K562 (cell line): ENCODE results near the gene ELFN2. TPM values are rescaled to one million over a fixed set of nuclear protein-coding genes. Genes with fewer than 3 reads are reported as not detected.

Source experiments
- ATAC-seq: fragments of 200-7000 bp; cut with Tn5 transposase; 3 replicates; pipeline ENCODE4 v1.9.1; 2020; ENCODE audit warnings: moderate library complexity
- BruUV-seq: library from RNA; stranded (reverse); fragments of 400-500 nt; replicated peaks from 2 replicates; lab custom pipeline; 2021; lab: Mats Ljungman, UMichigan
- CTCF ChIA-PET: fragments of 300-600 bp; formaldehyde crosslinking; extraction: SDS; loops from one replicate; lab custom pipeline; 2021; ENCODE audit warnings: low intra/inter-chr PET ratio; lab: Yijun Ruan, JAX
- POLR2A ChIA-PET: fragments of 300-600, 350-650 bp; sonication (Branson Sonifier 250); formaldehyde crosslinking; extraction: SDS; loops from one replicate; lab custom pipeline; 2021; ENCODE audit warnings: antibody characterized with exemption, inconsistent platforms; lab: Yijun Ruan, JAX
- DNase-seq, 4 experiments: peaks; one replicate each; pipeline versions ENCODE4 v3.0.0 to v3.0.0-alpha.2; 2011 to 2018; ENCODE audit warnings: low spot score in 3 of 4, mixed read lengths in 3 of 4; ENCODE audit errors: extremely low read depth in 1 of 4
- FAIRE-seq: peaks from 2 replicates; lab custom pipeline; 2011; peaks lifted over from hg19 to GRCh38; lab: Jason Lieb, UNC
- H2AFZ ChIP-seq: 2 replicates; pipeline ENCODE4 v1.6.0; 2011; ENCODE audit warnings: low read depth, low read length, control low read depth, inconsistent platforms
- H3K27ac ChIP-seq: fragments of 200-600 bp; 3 replicates; pipeline ENCODE4 v1.8.0; 2011; ENCODE audit warnings: low read depth, mild to moderate bottlenecking, control low read depth, inconsistent platforms, low read length, moderate library complexity, mixed read lengths; ENCODE audit errors: extremely low read depth
- H3K27me3 ChIP-seq, 2 experiments: fragments of 300-600 bp in 1 of 2; 2 replicates in 1 of 2; 3 replicates in 1 of 2; pipeline versions ENCODE4 v1.6.0 to v1.8.0; 2011; ENCODE audit warnings: inconsistent platforms in 2 of 2, low read length in 2 of 2, mild to moderate bottlenecking in 1 of 2, mixed read lengths in 1 of 2, moderate library complexity in 1 of 2; ENCODE audit not compliant: control insufficient read depth in 2 of 2, insufficient read depth in 2 of 2
- H3K36me3 ChIP-seq: fragments of 300-600 bp; 3 replicates; pipeline ENCODE4 v1.8.0; 2011; ENCODE audit warnings: mild to moderate bottlenecking, low read length, inconsistent platforms; ENCODE audit not compliant: control insufficient read depth, insufficient read depth
- H3K4me1 ChIP-seq, 2 experiments: fragments of 200-600 bp in 1 of 2; replicated peaks in 1 of 2; 2 replicates in 1 of 2; 3 replicates in 1 of 2; pipeline versions ENCODE4 v1.5.1 to v1.8.0; 2011; ENCODE audit warnings: inconsistent platforms in 2 of 2, low read length in 2 of 2, mild to moderate bottlenecking in 1 of 2, mixed read lengths in 1 of 2, moderate library complexity in 1 of 2; ENCODE audit not compliant: control insufficient read depth in 2 of 2, insufficient read depth in 2 of 2
- H3K4me2 ChIP-seq: 2 replicates; pipeline ENCODE4 v1.6.1; 2011; ENCODE audit warnings: low read length, control low read depth, inconsistent platforms, mixed read lengths; ENCODE audit not compliant: insufficient read depth
- H3K4me3 ChIP-seq: fragments of 200-600 bp; sonication (generic), shearing (Covaris generic); 2 replicates; pipeline ENCODE4 v1.5.1; 2016; ENCODE audit warnings: control low read depth, inconsistent platforms
- H3K79me2 ChIP-seq: fragments of 200-600 bp; 3 replicates; pipeline ENCODE4 v1.8.0; 2011; ENCODE audit warnings: low read length, inconsistent platforms; ENCODE audit not compliant: control insufficient read depth, insufficient read depth
- H3K9ac ChIP-seq, 2 experiments: 2 replicates each; pipeline versions ENCODE4 v1.6.0 to v1.6.1; 2011; ENCODE audit warnings: low read depth in 2 of 2, low read length in 2 of 2, control low read depth in 1 of 2, inconsistent platforms in 1 of 2, mild to moderate bottlenecking in 1 of 2, mixed read lengths in 1 of 2; ENCODE audit not compliant: insufficient read depth in 1 of 2
- H3K9me1 ChIP-seq: one replicate; pipeline ENCODE4 v1.6.0; 2011; ENCODE audit warnings: inconsistent platforms, mild to moderate bottlenecking, low read length, moderate library complexity; ENCODE audit not compliant: control insufficient read depth, insufficient read depth
- H3K9me3 ChIP-seq: replicated peaks from 2 replicates; pipeline ENCODE4 v1.5.1; 2011; ENCODE audit warnings: low read depth, low read length, inconsistent platforms; ENCODE audit not compliant: control insufficient read depth, insufficient read depth
- H4K20me1 ChIP-seq: replicated peaks from 2 replicates; pipeline ENCODE4 v1.6.1; 2011; ENCODE audit warnings: low read length, inconsistent platforms, mixed read lengths; ENCODE audit not compliant: control insufficient read depth, insufficient read depth
- BDP1 ChIP-seq: IDR thresholded peaks from 3 replicates; pipeline ENCODE4 v1.6.1; 2011; ENCODE audit not compliant: insufficient read length, insufficient read depth
- E2F8 ChIP-seq: fragments of 450-650 bp; IDR thresholded peaks from 2 replicates; pipeline ENCODE4 v1.7.1; 2018; ENCODE audit warnings: mild to moderate bottlenecking, low read depth; ENCODE audit not compliant: partially characterized antibody
- ELF1 ChIP-seq: fragments of 200-800 bp; sonication (Bioruptor generic); IDR thresholded peaks from 2 replicates; pipeline ENCODE4 v1.6.1; 2016; ENCODE audit warnings: missing genetic modification characterization, missing compliant biosample characterization
- ERF ChIP-seq: fragments of 450-650 bp; formaldehyde crosslinking; IDR thresholded peaks from 2 replicates; pipeline ENCODE4 v1.4.0; 2020; ENCODE audit warnings: mild to moderate bottlenecking, mixed read lengths
- FIP1L1 ChIP-seq: fragments of 200-400 bp; formaldehyde crosslinking; IDR thresholded peaks from 2 replicates; pipeline ENCODE4 v1.6.1; 2018; ENCODE audit warnings: mild to moderate bottlenecking, low read depth, low read length; ENCODE audit not compliant: poor library complexity, severe bottlenecking
- HNRNPUL1 ChIP-seq: fragments of 200-400 bp; formaldehyde crosslinking; IDR thresholded peaks from 2 replicates; pipeline ENCODE4 v1.6.1; 2017; ENCODE audit warnings: low read length
- PHTF2 ChIP-seq: fragments of 250-450 bp; sonication (Bioruptor Pico); IDR thresholded peaks from 2 replicates; pipeline ENCODE4 v1.5.0; 2021; ENCODE audit warnings: mild to moderate bottlenecking
- PTRF ChIP-seq: fragments of 450-650 bp; IDR thresholded peaks from 2 replicates; pipeline ENCODE4 v1.6.1; 2016; ENCODE audit warnings: mild to moderate bottlenecking, missing genetic modification characterization, missing compliant biosample characterization
- ZBTB43 ChIP-seq: sonication (generic); formaldehyde crosslinking; IDR thresholded peaks from 2 replicates; pipeline ENCODE4 v1.8.0; 2023; ENCODE audit warnings: mild to moderate bottlenecking, missing genetic modification reagents
- ZFP1 ChIP-seq: fragments of 450-650 bp; formaldehyde crosslinking; IDR thresholded peaks from 2 replicates; pipeline ENCODE4 v1.4.0; 2020; ENCODE audit warnings: mild to moderate bottlenecking, mixed read lengths
- WGBS: fragments of 100-300 bp; shearing (Covaris generic); methylation state at CpG from one replicate; pipeline ENCODE4 v1.1.6; 2016; ENCODE audit warnings: low coverage, mixed read lengths; ENCODE audit not compliant: insufficient coverage; ENCODE audit errors: missing lambda C conversion rate; 5-methylcytosine and 5-hydroxymethylcytosine counted together
- in situ Hi-C: fragments of 300-500 bp; cut with MboI; formaldehyde crosslinking; loops from 4 replicates; pipeline ENCODE4 v1.15.0; 2018; ENCODE audit warnings: inconsistent platforms, mixed read lengths
- intact Hi-C: fragments of 100-400 bp; cut with micrococcal nuclease; formaldehyde crosslinking; loops from 2 replicates; pipeline ENCODE4 v1.14.2; 2022
- polyA plus RNA-seq, 8 experiments: library from polyadenylated mRNA; depleted of rRNA in 4 of 8; stranded (reverse) in 5 of 8; unstranded in 3 of 8; fragments of >200 nt; fragmentation: Nextera tagmentation in 2 of 8; fragmentation: Illumina TruSeq in 1 of 8; extraction: Ambion mirVana in 2 of 8; extraction: Trizol in 1 of 8; gene quantifications; 2 replicates each; pipeline versions ENCODE4 v1.2.1 to v1.2.3, GENCODE V29; 2011 to 2014; ENCODE audit warnings: inconsistent platforms in 1 of 8, missing spikeins in 1 of 8
- total RNA-seq, 7 experiments: library from RNA; depleted of rRNA in 6 of 7; stranded (reverse); fragments of >200 nt in 6 of 7; fragmentation: Illumina TruSeq in 2 of 7; extraction: Trizol in 2 of 7; gene quantifications; 2 replicates each; pipeline versions ENCODE4 v1.2.1 to v1.2.3, GENCODE V29; 2011 to 2021; ENCODE audit warnings: low replicate concordance in 1 of 7

The ELFN2 gene
- total and polyA plus RNA-seq, 9 of the 15 experiments (the other 6 are each of a cell fraction or from before 2014, with no cell fraction given), result not detected

GRCh38 chr22:37379085-37379484 is 48.2 kb downstream of the ELFN2 start:
- H3K4me1 ChIP-seq, result peaks cover 0 to 3% of the 10 kb centered on the region in 2 experiments; a peak in 1 of 5 replicates

GRCh38 chr22:37378642-37379058 is 48.6 kb downstream of the ELFN2 start:
- DNase-seq (no peak), ATAC-seq (no peak), FAIRE-seq (no peak)
- no peak overlapping the region for H3K4me2 ChIP-seq
- no peak overlapping the region for H3K27ac ChIP-seq
- H3K4me3 ChIP-seq, result no peak overlapping the region
- no TSS peak for BruUV-seq
- intact Hi-C loops (no loop called here), in situ Hi-C loops (no loop called here)
- ChIA-PET CTCF (no interaction called here), POLR2A (no interaction called here)
- H3K36me3 ChIP-seq, result no peaks in the 10 kb centered on the region
- peaks cover 5% of the 10 kb centered on the region; the same call in 1 of the 2 replicates for H4K20me1 ChIP-seq
- no peaks in the 10 kb centered on the region for H3K9me3 ChIP-seq
- H2AFZ ChIP-seq, result no peak overlapping the region
- H3K9me1 ChIP-seq, result no peaks in the 10 kb centered on the region
- H3K27me3 ChIP-seq, result peaks cover 11 to 70% of the 10 kb centered on the region in 2 experiments; a peak in 4 of 5 replicates
- H3K9ac ChIP-seq, result no peak overlapping the region
- H3K4me1 ChIP-seq, result peaks cover 0 to 6% of the 10 kb centered on the region in 2 experiments; a peak in 2 of 5 replicates
- 0% methylated on average over 8 of the region's 14 CpGs for WGBS
- H3K79me2 ChIP-seq, result no peaks in the 10 kb centered on the region
- TF ChIP-seq ZFP1 (CRISPR knock-in tag) (no peak), ZBTB43 (no peak), E2F8 (no peak), PTRF (tag) (no peak)

More at GRCh38 chr22:37379085-37379484, 48.2 kb downstream of the ELFN2 start:
- Histone ChIP-seq H2AFZ (no peak overlapping the region), H3K4me2 (no peak overlapping the region), H3K27me3 (peaks cover 9 to 66% of the 10 kb centered on the region in 2 experiments; a peak in 4 of 5 replicates), H3K9me1 (no peaks in the 10 kb centered on the region), H3K27ac (no peak overlapping the region), H3K36me3 (no peaks in the 10 kb centered on the region)
- WGBS, result 0% methylated on average over 12 of the region's 13 CpGs
- BruUV-seq, result no TSS peak
- no peak for ATAC-seq
- TF ChIP-seq HNRNPUL1, result no peak
- no peak for TF ChIP-seq PHTF2 (CRISPR knock-in tag)
- TF ChIP-seq ERF (CRISPR knock-in tag), result no peak
- no peak for TF ChIP-seq BDP1
- no peak for TF ChIP-seq ELF1 (tag)
- no peak for TF ChIP-seq FIP1L1
- TF ChIP-seq, all 486 proteins: peak for 0
- POLR2A ChIA-PET, result no interaction called here
- H3K9me3 ChIP-seq, result no peaks in the 10 kb centered on the region
- no peak overlapping the region for H3K9ac ChIP-seq
- H3K4me3 ChIP-seq, result no peak overlapping the region
- H4K20me1 ChIP-seq, result peaks cover 2% of the 10 kb centered on the region; the same call in 1 of the 2 replicates
- intact Hi-C loops, result no loop called here
- DNase-seq (no peak), FAIRE-seq (no peak)
- in situ Hi-C loops, result no loop called here
- H3K79me2 ChIP-seq, result no peaks in the 10 kb centered on the region
- CTCF ChIA-PET, result no interaction called here
